GM23338 (cell line): ENCODE results near the gene SERPINA1. TPM values are rescaled to one million over a fixed set of nuclear protein-coding genes. Genes with fewer than 3 reads are reported as not detected.

Source experiments
- ATAC-seq: fragments of 200-7000 bp; cut with Tn5 transposase; 3 replicates; pipeline ENCODE4 v1.9.1; 2020
- DNase-seq: peaks from one replicate; pipeline ENCODE4 v3.0.0-alpha.2; 2015; ENCODE audit warnings: low spot score
- H2AFZ ChIP-seq: fragments of 200-600 bp; sonication (generic); 2 replicates; pipeline ENCODE4 v1.8.0; 2016; ENCODE audit warnings: antibody characterized with exemption, mild to moderate bottlenecking, moderate library complexity
- H3F3A ChIP-seq: fragments of 200-600 bp; sonication (generic); replicated peaks from 2 replicates; pipeline ENCODE4 v1.8.0; 2017; ENCODE audit warnings: antibody characterized with exemption, mixed run types, low read depth
- H3K27ac ChIP-seq: fragments of 200-600 bp; sonication (generic); 2 replicates; pipeline ENCODE4 v1.6.1; 2016; ENCODE audit warnings: low read depth
- H3K27me3 ChIP-seq: fragments of 200-600 bp; sonication (generic); 2 replicates; pipeline ENCODE4 v1.8.0; 2016; ENCODE audit warnings: mild to moderate bottlenecking, mixed run types, moderate library complexity; ENCODE audit not compliant: insufficient read depth
- H3K36me3 ChIP-seq: fragments of 200-600 bp; sonication (generic); 2 replicates; pipeline ENCODE4 v1.8.0; 2016; ENCODE audit warnings: mild to moderate bottlenecking; ENCODE audit not compliant: insufficient read depth
- H3K4me1 ChIP-seq: fragments of 200-600 bp; sonication (generic); 2 replicates; pipeline ENCODE4 v1.8.0; 2016; ENCODE audit warnings: mild to moderate bottlenecking, moderate library complexity; ENCODE audit not compliant: insufficient read depth
- H3K4me2 ChIP-seq: fragments of 200-600 bp; sonication (generic); 2 replicates; pipeline ENCODE4 v1.7.1; 2017; ENCODE audit warnings: mixed run types
- H3K4me3 ChIP-seq: fragments of 200-600 bp; sonication (generic); 2 replicates; pipeline ENCODE4 v1.6.1; 2016; ENCODE audit warnings: mixed run types
- H3K79me2 ChIP-seq: fragments of 200-600 bp; sonication (generic); replicated peaks from 2 replicates; pipeline ENCODE4 v1.8.0; 2017; ENCODE audit warnings: mild to moderate bottlenecking; ENCODE audit not compliant: insufficient read depth
- H3K9me2 ChIP-seq: fragments of 200-600 bp; sonication (generic); 2 replicates; pipeline ENCODE4 v1.8.0; 2017; ENCODE audit not compliant: insufficient read depth
- H4K20me1 ChIP-seq: fragments of 200-600 bp; sonication (generic); replicated peaks from 2 replicates; pipeline ENCODE4 v1.8.0; 2017; ENCODE audit warnings: mild to moderate bottlenecking; ENCODE audit not compliant: insufficient read depth
- H3K27ac Mint-ChIP-seq: 2 replicates; pipeline ENCODE4 v1.8.0; 2020; ENCODE audit warnings: inconsistent platforms, mild to moderate bottlenecking, moderate library complexity, mixed read lengths
- H3K27me3 Mint-ChIP-seq: 3 replicates; pipeline ENCODE4 v1.8.0; 2022; ENCODE audit warnings: low read depth, mild to moderate bottlenecking, moderate library complexity, mixed read lengths, inconsistent platforms; ENCODE audit not compliant: insufficient read depth, poor library complexity
- H3K36me3 Mint-ChIP-seq: 3 replicates; pipeline ENCODE4 v1.8.0; 2021; ENCODE audit warnings: low read depth, mild to moderate bottlenecking, inconsistent platforms, moderate library complexity, mixed read lengths
- H3K4me1 Mint-ChIP-seq: 3 replicates; pipeline ENCODE4 v1.8.0; 2020; ENCODE audit warnings: mild to moderate bottlenecking, inconsistent platforms, mixed read lengths
- H3K4me3 Mint-ChIP-seq: 3 replicates; pipeline ENCODE4 v1.8.0; 2021; ENCODE audit warnings: moderate library complexity, mild to moderate bottlenecking, inconsistent platforms, mixed read lengths
- H3K9me3 Mint-ChIP-seq: 3 replicates; pipeline ENCODE4 v1.8.0; 2020; ENCODE audit warnings: moderate library complexity, mild to moderate bottlenecking, inconsistent platforms, mixed read lengths
- CREB1 ChIP-seq: fragments of 250-450 bp; sonication (Bioruptor Pico); IDR thresholded peaks from 2 replicates; pipeline ENCODE4 v1.5.0; 2020; ENCODE audit warnings: low read depth, mild to moderate bottlenecking, moderate library complexity
- ETS1 ChIP-seq: IDR thresholded peaks from 2 replicates; pipeline ENCODE4 v1.6.1; 2016; ENCODE audit warnings: antibody characterized with exemption
- EZH2 ChIP-seq: fragments of 200-600 bp; sonication (generic); IDR thresholded peaks from one replicate; pipeline ENCODE4 v1.8.0; 2017; ENCODE audit warnings: antibody characterized with exemption, mild to moderate bottlenecking, low read depth; ENCODE audit not compliant: unreplicated experiment
- EZH2phosphoT487 ChIP-seq: fragments of 200-600 bp; sonication (generic); IDR thresholded peaks from one replicate; pipeline ENCODE4 v1.8.1; 2018; ENCODE audit warnings: antibody characterized with exemption; ENCODE audit not compliant: unreplicated experiment
- JUNB ChIP-seq: IDR thresholded peaks from one replicate; pipeline ENCODE4 v1.6.1; 2016; ENCODE audit warnings: antibody characterized with exemption; ENCODE audit not compliant: unreplicated experiment
- POLR2AphosphoS5 ChIP-seq: IDR thresholded peaks from 2 replicates; pipeline ENCODE4 v1.6.1; 2016; ENCODE audit warnings: antibody characterized with exemption, low read depth
- REST ChIP-seq: IDR thresholded peaks from one replicate; pipeline ENCODE4 v1.6.1; 2018; ENCODE audit warnings: antibody characterized with exemption; ENCODE audit not compliant: unreplicated experiment
- STAT1 ChIP-seq: IDR thresholded peaks from one replicate; pipeline ENCODE4 v1.6.1; 2016; ENCODE audit warnings: antibody characterized with exemption; ENCODE audit not compliant: unreplicated experiment
- ZNF114 ChIP-seq: fragments of 250-450 bp; sonication (Bioruptor Pico); IDR thresholded peaks from 2 replicates; pipeline ENCODE4 v1.5.0; 2020; ENCODE audit warnings: mild to moderate bottlenecking, moderate library complexity
- ZNF331 ChIP-seq: fragments of 250-450 bp; sonication (Bioruptor Pico); IDR thresholded peaks from 2 replicates; pipeline ENCODE4 v1.5.0; 2020; ENCODE audit warnings: low read depth, mild to moderate bottlenecking, moderate library complexity
- polyA plus RNA-seq: library from polyadenylated mRNA; unstranded; fragments of >200 nt; fragmentation: Nextera tagmentation; extraction: Ambion mirVana; gene quantifications from 2 replicates; pipeline ENCODE4 v1.2.1, GENCODE V29; 2016
- total RNA-seq: library from RNA; depleted of rRNA; stranded (reverse); fragments of >200 nt; shearing (Covaris generic); gene quantifications from 2 replicates; pipeline ENCODE4 v1.2.3, GENCODE V29; 2014; rRNA removed

Gene SERPINA1
- total and polyA plus RNA-seq, 2 experiments from 2014 or later: not detected

GRCh38 chr14:94329857-94330256, 58.5 kb downstream of the SERPINA1 start (continued):
- no peak for TF ChIP-seq ZNF114
- TF ChIP-seq REST: no peak
- TF ChIP-seq EZH2: no peak
- TF ChIP-seq EZH2phosphoT487: no peak
- no peak for TF ChIP-seq ZNF331
- TF ChIP-seq ETS1: no peak
- no peak for TF ChIP-seq CREB1 (CRISPR knock-in tag)

- Histone ChIP-seq H2AFZ (no peak overlapping the region), H3K9me2 (no peaks in the 10 kb centered on the region), H3K4me3 (no peak overlapping the region), H3K79me2 (no peaks in the 10 kb centered on the region), H3K4me1 (no peaks in the 10 kb centered on the region), H3K36me3 (no peaks in the 10 kb centered on the region), H3K27me3 (no peaks in the 10 kb centered on the region), H4K20me1 (no peaks in the 10 kb centered on the region), H3K27ac (no peak overlapping the region), H3K4me2 (no peak overlapping the region), H3F3A (no peaks in the 10 kb centered on the region)
- H3K4me1 Mint-ChIP-seq: peaks cover 6% of the 10 kb centered on the region; the same call in 2 of the 3 replicates
- no peak overlapping the region for H3K27ac Mint-ChIP-seq
- DNase-seq (no peak), ATAC-seq (no peak)
- peaks cover 6% of the 10 kb centered on the region for H3K27me3 Mint-ChIP-seq
- no peaks in the 10 kb centered on the region for H3K9me3 Mint-ChIP-seq
- H3K36me3 Mint-ChIP-seq: no peaks in the 10 kb centered on the region
- TF ChIP-seq STAT1: no peak
- TF ChIP-seq EZH2phosphoT487: no peak
- no peak for TF ChIP-seq ZNF114
- TF ChIP-seq ZNF331: no peak
- no peak for TF ChIP-seq JUNB
- no peak for TF ChIP-seq POLR2AphosphoS5
- H3K4me3 Mint-ChIP-seq: no peak overlapping the region
Observed at GRCh38 chr14:94328196-94328595, 60.2 kb downstream of the SERPINA1 start.

Other genes with a start within 250 kb of the SERPINA1 start
- 11.1 and 20.9 TPM in 2 replicates for gene PPP4R4, start 214.3 kb downstream of the SERPINA1 start, total RNA-seq
- gene PPP4R4, start 214.3 kb downstream of the SERPINA1 start, polyA plus RNA-seq: 2.5 and 3.0 TPM in 2 replicates
- gene SERPINA10, start 95.3 kb downstream of the SERPINA1 start, total RNA-seq: not detected in 2 replicates
- 0.11 and 0.16 TPM in 2 replicates for gene SERPINA10, start 95.3 kb downstream of the SERPINA1 start, polyA plus RNA-seq
- not detected in 2 replicates for gene SERPINA6, start 65.3 kb downstream of the SERPINA1 start, total RNA-seq
- not detected in 2 replicates for gene SERPINA6, start 65.3 kb downstream of the SERPINA1 start, polyA plus RNA-seq
- gene SERPINA2, start 21.9 kb downstream of the SERPINA1 start, total RNA-seq: not detected in 2 replicates
- not detected in 2 replicates for gene SERPINA2, start 21.9 kb downstream of the SERPINA1 start, polyA plus RNA-seq
- 0.14 TPM in 1 of 2 replicates, not detected in the other for gene SERPINA11, start 64.2 kb upstream of the SERPINA1 start, total RNA-seq
- gene SERPINA11, start 64.2 kb upstream of the SERPINA1 start, polyA plus RNA-seq: 0.13 TPM in 1 of 2 replicates, not detected in the other
- not detected in 2 replicates for gene SERPINA9, start 87.6 kb upstream of the SERPINA1 start, total RNA-seq
- not detected in 2 replicates for gene SERPINA9, start 87.6 kb upstream of the SERPINA1 start, polyA plus RNA-seq
- not detected in 2 replicates for gene SERPINA12, start 120.9 kb upstream of the SERPINA1 start, total RNA-seq
- gene SERPINA12, start 120.9 kb upstream of the SERPINA1 start, polyA plus RNA-seq: not detected in 2 replicates
- not detected in 2 replicates for gene SERPINA4, start 172.8 kb upstream of the SERPINA1 start, total RNA-seq
- gene SERPINA4, start 172.8 kb upstream of the SERPINA1 start, polyA plus RNA-seq: not detected in 2 replicates
- gene SERPINA5, start 192.8 kb upstream of the SERPINA1 start, total RNA-seq: 0.90 and 1.3 TPM in 2 replicates
- 0.12 and 0.81 TPM in 2 replicates for gene SERPINA5, start 192.8 kb upstream of the SERPINA1 start, polyA plus RNA-seq
- gene SERPINA3, start 223.8 kb upstream of the SERPINA1 start, total RNA-seq: not detected in 2 replicates
- gene SERPINA3, start 223.8 kb upstream of the SERPINA1 start, polyA plus RNA-seq: not detected in 2 replicates